HL-60/S4 treated with phorbol 12-myristate 13-acetate at 8.2 ng/mL for 4 days and 3 days (cell line): ENCODE results near the gene GNG7.
"Not testable (repeated sequence)": the region's sequence is repeated elsewhere in the genome, so short reads cannot be mapped to it uniquely, and the experiment has no call there.

Source experiments
- in situ Hi-C: fragments of 300-500 bp; cut with MboI; formaldehyde crosslinking; loops from 2 replicates; pipeline ENCODE4 v1.15.0; 2022; ENCODE audit warnings: low sequenced_read_pairs

The GNG7 gene

GRCh38 chr19:2524361-2524839 is 178.1 kb downstream of the GNG7 start:
- in situ Hi-C loops: no loop called here

GRCh38 chr19:2523630-2524311 is 178.7 kb downstream of the GNG7 start:
- in situ Hi-C loops: no loop called here

GRCh38 chr19:2519482-2519881 is 183.0 kb downstream of the GNG7 start:
- in situ Hi-C loops: no loop called here

GRCh38 chr19:2518856-2519255 is 183.6 kb downstream of the GNG7 start:
- in situ Hi-C loops: not testable (repeated sequence)

GRCh38 chr19:2517881-2518601 is 184.5 kb downstream of the GNG7 start:
- in situ Hi-C loops: no loop called here

GRCh38 chr19:2516727-2517126 is 185.8 kb downstream of the GNG7 start:
- in situ Hi-C loops: no loop called here

- in situ Hi-C loops: no loop called here
Observed at GRCh38 chr19:2514981-2515518, 187.4 kb downstream of the GNG7 start.

GRCh38 chr19:2512523-2513431 is 189.7 kb downstream of the GNG7 start:
- in situ Hi-C loops: no loop called here

GRCh38 chr19:2511991-2512390 is 190.5 kb downstream of the GNG7 start:
- in situ Hi-C loops: no loop called here

- in situ Hi-C loops: no loop called here
Observed at GRCh38 chr19:2511570-2511969, 190.9 kb downstream of the GNG7 start.

- in situ Hi-C loops: no loop called here
Observed at GRCh38 chr19:2509096-2509495, 193.4 kb downstream of the GNG7 start.

- in situ Hi-C loops: no loop called here
Observed at GRCh38 chr19:2507109-2507508, 195.4 kb downstream of the GNG7 start.

GRCh38 chr19:2506656-2507055 is 195.8 kb downstream of the GNG7 start:
- in situ Hi-C loops: not testable (repeated sequence)

GRCh38 chr19:2503521-2504109 is 198.9 kb downstream of the GNG7 start:
- in situ Hi-C loops: no loop called here

- in situ Hi-C loops: no loop called here
Observed at GRCh38 chr19:2500841-2501261, 201.6 kb downstream of the GNG7 start.

GRCh38 chr19:2500156-2500555 is 202.3 kb downstream of the GNG7 start:
- in situ Hi-C loops: no loop called here

GRCh38 chr19:2497186-2497585 is 205.3 kb downstream of the GNG7 start:
- in situ Hi-C loops: no loop called here

GRCh38 chr19:2495651-2496316 is 206.7 kb downstream of the GNG7 start:
- in situ Hi-C loops: no loop called here

GRCh38 chr19:2495130-2495641 is 207.3 kb downstream of the GNG7 start:
- in situ Hi-C loops: no loop called here
